Liver (tissue), 9 donors: ENCODE results near the gene NF1. TPM values are rescaled to one million over a fixed set of nuclear protein-coding genes. Genes with fewer than 3 reads are reported as not detected.

Source experiments
- DNase-seq: peaks from one replicate; pipeline ENCODE4 v3.0.0-alpha.2; 2017; ENCODE audit warnings: low spot score
- H3K27ac ChIP-seq, 2 donors: one replicate each; pipeline ENCODE4 v1.7.0; 2013; ENCODE audit warnings: inconsistent platforms in 2 of 2, low read length in 2 of 2, control low read depth in 1 of 2, low read depth in 1 of 2, mild to moderate bottlenecking in 1 of 2
- H3K27me3 ChIP-seq, 4 donors: one replicate each; pipeline versions ENCODE4 v1.6.1 to v1.7.0; 2013; ENCODE audit warnings: low read length in 3 of 4, inconsistent platforms in 1 of 4, mild to moderate bottlenecking in 1 of 4, moderate library complexity in 1 of 4; ENCODE audit not compliant: control insufficient read depth in 4 of 4, insufficient read depth in 4 of 4
- H3K36me3 ChIP-seq, 4 donors: one replicate each; pipeline versions ENCODE4 v1.6.1 to v1.7.0; 2013; ENCODE audit warnings: low read length in 3 of 4, mild to moderate bottlenecking in 3 of 4, low read depth in 1 of 4, moderate library complexity in 1 of 4; ENCODE audit not compliant: control insufficient read depth in 4 of 4, insufficient read depth in 3 of 4
- H3K4me1 ChIP-seq, 4 donors: one replicate each; pipeline versions ENCODE4 v1.6.1 to v1.7.0; 2013; ENCODE audit warnings: low read length in 3 of 4, mild to moderate bottlenecking in 3 of 4, moderate library complexity in 1 of 4; ENCODE audit not compliant: control insufficient read depth in 4 of 4, insufficient read depth in 4 of 4
- H3K4me3 ChIP-seq, 3 donors: one replicate each; pipeline versions ENCODE4 v1.6.1 to v1.7.0; 2013; ENCODE audit warnings: low read length in 3 of 3, control low read depth in 1 of 3, low read depth in 1 of 3, mild to moderate bottlenecking in 1 of 3
- H3K9ac ChIP-seq, 2 donors: one replicate each; pipeline ENCODE4 v1.7.0; 2013; ENCODE audit warnings: low read length in 2 of 2, mild to moderate bottlenecking in 2 of 2, moderate library complexity in 2 of 2, control low read depth in 1 of 2, low read depth in 1 of 2
- H3K9me3 ChIP-seq, 4 donors: one replicate each; pipeline versions ENCODE4 v1.6.1 to v1.7.0; 2013; ENCODE audit warnings: low read length in 3 of 4; ENCODE audit not compliant: control insufficient read depth in 4 of 4
- EGR1 ChIP-seq, 2 donors: IDR thresholded peaks; 2 replicates each; pipeline ENCODE4 v1.6.1; 2016 to 2018; ENCODE audit warnings: antibody characterized with exemption in 2 of 2, low read depth in 2 of 2
- FOXA1 ChIP-seq: IDR thresholded peaks from 2 replicates; pipeline ENCODE4 v1.6.1; 2016; ENCODE audit warnings: antibody characterized with exemption
- FOXA2 ChIP-seq: IDR thresholded peaks from 2 replicates; pipeline ENCODE4 v1.6.1; 2016; ENCODE audit warnings: antibody characterized with exemption
- HNF4A ChIP-seq, 2 donors: conservative IDR thresholded peaks; 2 replicates each; pipeline ENCODE4 v1.6.1; 2016; ENCODE audit warnings: antibody characterized with exemption in 2 of 2, mild to moderate bottlenecking in 2 of 2
- HNF4G ChIP-seq: IDR thresholded peaks from 2 replicates; pipeline ENCODE4 v1.6.1; 2016; ENCODE audit warnings: antibody characterized with exemption
- NR2F2 ChIP-seq: IDR thresholded peaks from 2 replicates; pipeline ENCODE4 v1.6.1; 2016; ENCODE audit warnings: antibody characterized with exemption
- RAD21 ChIP-seq, 2 donors: IDR thresholded peaks; 2 replicates each; pipeline ENCODE4 v1.6.1; 2016; ENCODE audit warnings: antibody characterized with exemption in 2 of 2, mild to moderate bottlenecking in 2 of 2
- REST ChIP-seq: IDR thresholded peaks from 2 replicates; pipeline ENCODE4 v1.6.1; 2016; ENCODE audit warnings: antibody characterized with exemption, mild to moderate bottlenecking
- RXRA ChIP-seq, 2 donors: IDR thresholded peaks; 2 replicates each; pipeline ENCODE4 v1.6.1; 2017 to 2018; ENCODE audit warnings: antibody characterized with exemption in 2 of 2, mild to moderate bottlenecking in 1 of 2
- TAF1 ChIP-seq: conservative IDR thresholded peaks from 2 replicates; pipeline ENCODE4 v1.6.1; 2016; ENCODE audit warnings: antibody characterized with exemption, mild to moderate bottlenecking
- YY1 ChIP-seq: IDR thresholded peaks from 2 replicates; pipeline ENCODE4 v1.6.1; 2016; ENCODE audit warnings: antibody characterized with exemption, mild to moderate bottlenecking
- ZBTB33 ChIP-seq: IDR thresholded peaks from 2 replicates; pipeline ENCODE4 v1.6.1; 2016; ENCODE audit warnings: antibody characterized with exemption
- WGBS: extraction: QIAGEN DNeasy Blood & Tissue Kit; methylation state at CpG from one replicate; pipeline ENCODE4 v1.1.7; 2013; 5-methylcytosine and 5-hydroxymethylcytosine counted together
- polyA plus RNA-seq, 2 donors: library from polyadenylated mRNA; stranded (reverse) in 1 of 2; unstranded in 1 of 2; fragments of 200-250 nt in 1 of 2; fragments of >200 nt in 1 of 2; fragmentation: Nextera tagmentation in 1 of 2; extraction: Ambion mirVana in 1 of 2; gene quantifications; one replicate each; pipeline versions ENCODE4 v1.2.1 to v1.2.3, GENCODE V29; 2013 to 2015
- total RNA-seq, 2 donors: library from RNA; depleted of rRNA; stranded (reverse); fragments of >200 nt; gene quantifications; one replicate each; pipeline ENCODE4 v1.2.3, GENCODE V29; 2014
- TF ChIP-seq, protein P1 (sequence below): IDR thresholded peaks from 2 replicates; pipeline ENCODE4 v1.6.1; 2016; ENCODE audit warnings: antibody characterized with exemption
- TF ChIP-seq, protein P2 (sequence below): fragments of 150-350 bp; IDR thresholded peaks from 2 replicates; pipeline ENCODE4 v1.5.1; 2017; ENCODE audit warnings: improper control_type of control experiment, low read depth, low read length; ENCODE audit not compliant: missing input control
- donor health status: healthy.
- donor health status: healthy.
- donor health status: healthy.
- donor health status: healthy.
- donor health status: healthy.

The NF1 gene
- total and polyA plus RNA-seq, 4 donors = 4.6 to 42.6 (median 13.5) TPM

DNA sequence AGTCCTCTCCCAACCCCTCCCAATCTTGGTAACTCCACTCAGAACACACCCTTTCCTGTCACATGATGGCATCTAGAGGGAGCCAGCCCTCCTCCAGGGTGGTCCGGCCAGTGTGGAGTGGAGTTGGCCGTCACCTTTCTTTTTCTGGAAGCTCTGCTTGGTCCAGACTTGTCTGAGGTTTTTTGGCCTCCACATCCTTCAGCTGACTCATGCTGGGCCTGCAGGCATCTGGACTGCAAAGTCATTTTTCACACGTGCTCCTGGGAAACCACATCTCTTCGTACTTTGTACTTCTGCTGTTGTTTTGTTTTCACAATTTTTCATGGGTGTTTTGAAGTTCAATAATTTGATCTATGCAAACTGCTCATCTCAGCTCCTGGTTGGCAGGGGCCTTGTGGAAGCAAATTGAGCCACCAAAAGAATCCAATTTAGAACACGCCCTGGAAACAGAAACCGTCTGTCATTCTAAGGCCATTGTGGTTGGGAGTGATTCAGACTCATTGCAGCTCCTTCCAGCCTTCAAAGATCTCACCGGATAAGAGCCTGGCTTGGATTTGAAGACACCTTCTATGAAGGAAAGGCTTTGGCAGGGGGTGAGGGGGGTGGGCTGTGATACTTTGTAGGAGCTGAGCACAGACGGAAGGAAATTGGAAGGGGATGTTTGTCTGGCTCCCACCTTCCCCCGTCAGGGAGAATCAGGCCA lies 42.4 kb upstream of the NF1 start:
- Histone ChIP-seq H3K4me1 (no peaks in the 10 kb centered on the region), H3K27me3 (no peaks in the 10 kb centered on the region), H3K9ac (no peak overlapping the region), H3K4me3 (no peak overlapping the region), H3K9me3 (no peaks in the 10 kb centered on the region), H3K36me3 (no peaks in the 10 kb centered on the region), H3K27ac (no peak overlapping the region)
- no peak for DNase-seq
- TF ChIP-seq RAD21 (IDR thresholded peaks at IDR 0.05) = no peak
- TF ChIP-seq, protein P1, sequence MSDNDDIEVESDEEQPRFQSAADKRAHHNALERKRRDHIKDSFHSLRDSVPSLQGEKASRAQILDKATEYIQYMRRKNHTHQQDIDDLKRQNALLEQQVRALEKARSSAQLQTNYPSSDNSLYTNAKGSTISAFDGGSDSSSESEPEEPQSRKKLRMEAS = no peak
- WGBS = 79% methylated on average over 9 of the region's 9 CpGs

DNA sequence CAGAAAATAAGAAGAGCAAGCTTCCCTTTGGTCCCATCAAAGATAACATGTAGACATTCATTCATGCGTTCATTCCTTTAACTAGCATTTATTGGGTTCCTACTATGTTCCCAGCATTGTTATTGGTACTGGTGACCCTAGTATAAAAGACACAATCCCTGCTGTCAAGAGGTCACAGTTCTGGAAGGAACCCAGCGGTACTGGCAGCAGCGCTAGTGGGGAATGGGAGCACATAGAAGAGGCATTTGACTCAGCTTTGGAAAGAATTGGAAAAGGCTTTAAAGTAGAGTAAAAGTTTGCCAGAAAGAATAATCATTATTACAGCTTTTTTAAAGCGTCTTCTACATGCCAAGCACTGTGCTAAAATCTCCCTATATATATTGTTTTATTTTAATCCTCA lies 41.7 kb upstream of the NF1 start:
- Histone ChIP-seq H3K4me1 (no peaks in the 10 kb centered on the region), H3K9ac (no peak overlapping the region), H3K4me3 (no peak overlapping the region), H3K27ac (no peak overlapping the region), H3K36me3 (no peaks in the 10 kb centered on the region), H3K27me3 (no peaks in the 10 kb centered on the region), H3K9me3 (no peaks in the 10 kb centered on the region)
- TF ChIP-seq EGR1 (IDR thresholded peaks at IDR 0.05; ENCODE audit: low read depth in 2 of 2) = no peak
- TF ChIP-seq FOXA1 = no peak
- no peak for TF ChIP-seq RAD21 (IDR thresholded peaks at IDR 0.05)
- no peak for TF ChIP-seq TAF1
- TF ChIP-seq, protein P1 = no peak
- TF ChIP-seq HNF4G = no peak
- TF ChIP-seq HNF4A (conservative IDR thresholded peaks at IDR 0.05) = no peak
- no peak for TF ChIP-seq NR2F2
- no peak for TF ChIP-seq FOXA2
- no peak for TF ChIP-seq REST
- TF ChIP-seq ZBTB33 = no peak
- 93% methylated on average over 4 of the region's 4 CpGs for WGBS
- DNase-seq = no peak

- no peaks in the 10 kb centered on the region for H3K4me1 ChIP-seq
- no peaks in the 10 kb centered on the region for H3K36me3 ChIP-seq
- WGBS = 81% methylated on average over 3 of the region's 3 CpGs
- H3K4me3 ChIP-seq = no peak overlapping the region
- no peak for TF ChIP-seq RXRA (IDR thresholded peaks at IDR 0.05)
- TF ChIP-seq ZBTB33 = no peak
- no peak for TF ChIP-seq HNF4A (conservative IDR thresholded peaks at IDR 0.05)
- TF ChIP-seq, protein P2, sequence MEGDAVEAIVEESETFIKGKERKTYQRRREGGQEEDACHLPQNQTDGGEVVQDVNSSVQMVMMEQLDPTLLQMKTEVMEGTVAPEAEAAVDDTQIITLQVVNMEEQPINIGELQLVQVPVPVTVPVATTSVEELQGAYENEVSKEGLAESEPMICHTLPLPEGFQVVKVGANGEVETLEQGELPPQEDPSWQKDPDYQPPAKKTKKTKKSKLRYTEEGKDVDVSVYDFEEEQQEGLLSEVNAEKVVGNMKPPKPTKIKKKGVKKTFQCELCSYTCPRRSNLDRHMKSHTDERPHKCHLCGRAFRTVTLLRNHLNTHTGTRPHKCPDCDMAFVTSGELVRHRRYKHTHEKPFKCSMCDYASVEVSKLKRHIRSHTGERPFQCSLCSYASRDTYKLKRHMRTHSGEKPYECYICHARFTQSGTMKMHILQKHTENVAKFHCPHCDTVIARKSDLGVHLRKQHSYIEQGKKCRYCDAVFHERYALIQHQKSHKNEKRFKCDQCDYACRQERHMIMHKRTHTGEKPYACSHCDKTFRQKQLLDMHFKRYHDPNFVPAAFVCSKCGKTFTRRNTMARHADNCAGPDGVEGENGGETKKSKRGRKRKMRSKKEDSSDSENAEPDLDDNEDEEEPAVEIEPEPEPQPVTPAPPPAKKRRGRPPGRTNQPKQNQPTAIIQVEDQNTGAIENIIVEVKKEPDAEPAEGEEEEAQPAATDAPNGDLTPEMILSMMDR = no peak
- TF ChIP-seq RAD21 (IDR thresholded peaks at IDR 0.05) = no peak
- TF ChIP-seq YY1 = no peak
- TF ChIP-seq TAF1 = no peak
- H3K9me3 ChIP-seq = no peaks in the 10 kb centered on the region
- no peak overlapping the region for H3K9ac ChIP-seq
- DNase-seq = no peak
- H3K27me3 ChIP-seq = no peaks in the 10 kb centered on the region
- H3K27ac ChIP-seq = no peak overlapping the region
Measured at GRCh38 chr17:31054761-31055160, 40.0 kb upstream of the NF1 start.
